NCI-H2227 treated with DMSO at 0.1 percent for 48 hours (cell line): ENCODE data around the gene HIC1.
A peak's percentile ranks its signal among the peaks of the same experiment; 100 is the strongest.
"Not testable (repeated sequence)": the region's sequence is repeated elsewhere in the genome, so short reads cannot be mapped to it uniquely, and the experiment has no call there.

Source experiments
- DNase-seq: peaks from one replicate; lab custom pipeline; 2025; lab: John Stamatoyannopoulos, UW

The HIC1 gene, protein sequence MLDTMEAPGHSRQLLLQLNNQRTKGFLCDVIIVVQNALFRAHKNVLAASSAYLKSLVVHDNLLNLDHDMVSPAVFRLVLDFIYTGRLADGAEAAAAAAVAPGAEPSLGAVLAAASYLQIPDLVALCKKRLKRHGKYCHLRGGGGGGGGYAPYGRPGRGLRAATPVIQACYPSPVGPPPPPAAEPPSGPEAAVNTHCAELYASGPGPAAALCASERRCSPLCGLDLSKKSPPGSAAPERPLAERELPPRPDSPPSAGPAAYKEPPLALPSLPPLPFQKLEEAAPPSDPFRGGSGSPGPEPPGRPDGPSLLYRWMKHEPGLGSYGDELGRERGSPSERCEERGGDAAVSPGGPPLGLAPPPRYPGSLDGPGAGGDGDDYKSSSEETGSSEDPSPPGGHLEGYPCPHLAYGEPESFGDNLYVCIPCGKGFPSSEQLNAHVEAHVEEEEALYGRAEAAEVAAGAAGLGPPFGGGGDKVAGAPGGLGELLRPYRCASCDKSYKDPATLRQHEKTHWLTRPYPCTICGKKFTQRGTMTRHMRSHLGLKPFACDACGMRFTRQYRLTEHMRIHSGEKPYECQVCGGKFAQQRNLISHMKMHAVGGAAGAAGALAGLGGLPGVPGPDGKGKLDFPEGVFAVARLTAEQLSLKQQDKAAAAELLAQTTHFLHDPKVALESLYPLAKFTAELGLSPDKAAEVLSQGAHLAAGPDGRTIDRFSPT

DNA sequence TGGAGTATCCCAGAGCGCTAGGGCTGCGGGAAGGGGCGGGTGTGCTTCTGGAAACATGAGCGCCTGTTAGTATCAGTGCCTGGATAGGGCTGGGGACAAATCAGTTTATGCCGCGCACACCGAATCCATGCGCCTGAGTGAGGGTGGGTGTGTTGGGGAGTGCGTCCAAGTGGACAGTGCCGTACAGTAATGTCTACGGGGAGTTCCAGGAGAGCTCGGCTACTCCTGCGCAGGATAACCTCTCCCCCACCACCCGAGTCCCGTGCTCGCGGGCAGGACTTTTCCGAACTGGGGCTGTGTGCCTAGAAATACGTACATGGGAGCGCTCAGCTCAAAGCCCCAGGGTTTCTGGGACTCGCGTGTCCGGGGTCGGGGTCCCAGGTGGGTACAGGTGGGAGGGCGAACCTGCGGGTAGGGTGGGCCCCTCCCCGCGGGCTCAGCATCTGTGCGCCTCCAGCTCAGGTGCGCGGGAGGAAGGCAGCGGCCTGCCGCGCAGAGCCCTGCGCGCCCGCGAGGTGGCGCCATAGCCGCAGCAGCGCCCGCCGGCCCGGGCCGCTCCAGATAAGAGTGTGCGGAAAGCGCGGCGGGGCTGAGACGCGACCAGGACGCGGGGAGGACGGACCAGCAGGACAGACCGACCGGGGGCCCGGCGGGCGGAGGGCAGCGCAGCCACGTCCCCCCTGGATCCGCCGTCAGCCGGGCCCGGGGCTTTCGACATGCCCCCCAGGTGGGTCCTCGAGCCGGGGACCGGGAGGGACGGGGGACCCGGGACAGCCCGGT is at the start of gene HIC1:
Gene HIC1 (plus strand): TSS at position 592 of the 780 bp plus-strand sequence. CDS start 1,588 bp downstream, outside the sequence.
- peak; percentile 44 for DNase-seq

DNA sequence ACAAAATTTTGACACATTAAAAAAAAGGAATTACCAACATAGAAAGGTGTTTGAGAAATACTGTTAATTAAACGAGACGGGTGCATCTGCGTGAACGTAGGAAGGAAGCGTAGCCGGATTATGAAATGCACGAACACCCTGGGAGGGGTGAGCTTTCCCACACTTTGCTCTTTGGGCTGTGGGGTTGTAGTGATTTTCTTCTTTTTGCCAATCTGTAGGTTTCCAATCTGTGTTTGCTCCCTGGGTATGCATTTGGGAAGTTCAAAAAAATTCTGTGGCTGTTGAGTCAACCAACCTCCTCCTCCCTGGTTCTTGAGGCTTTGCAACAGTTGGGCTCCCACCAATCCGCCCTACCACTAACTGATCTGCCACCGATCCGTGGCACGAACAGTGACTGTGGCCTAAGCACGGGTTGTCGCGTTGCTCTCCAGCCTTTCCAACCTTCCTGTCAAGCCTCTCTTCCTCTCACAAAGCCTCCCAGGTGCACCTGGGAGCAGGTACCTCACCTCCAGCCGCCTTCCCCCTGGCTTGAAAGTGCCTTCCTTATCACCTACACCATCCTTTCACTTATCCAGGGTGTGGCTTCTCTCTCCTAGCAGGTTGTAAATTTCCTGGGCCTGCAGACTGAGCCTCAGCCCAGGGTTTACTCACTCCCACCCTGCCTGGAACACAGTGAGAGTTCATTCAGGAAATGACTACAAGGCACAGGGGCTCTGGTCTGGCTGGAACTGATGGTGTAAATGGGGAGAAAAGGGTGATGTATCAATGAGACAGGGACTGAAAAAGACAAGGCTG is 46.4 kb upstream of the HIC1 start:
- DNase-seq = no peak

DNA sequence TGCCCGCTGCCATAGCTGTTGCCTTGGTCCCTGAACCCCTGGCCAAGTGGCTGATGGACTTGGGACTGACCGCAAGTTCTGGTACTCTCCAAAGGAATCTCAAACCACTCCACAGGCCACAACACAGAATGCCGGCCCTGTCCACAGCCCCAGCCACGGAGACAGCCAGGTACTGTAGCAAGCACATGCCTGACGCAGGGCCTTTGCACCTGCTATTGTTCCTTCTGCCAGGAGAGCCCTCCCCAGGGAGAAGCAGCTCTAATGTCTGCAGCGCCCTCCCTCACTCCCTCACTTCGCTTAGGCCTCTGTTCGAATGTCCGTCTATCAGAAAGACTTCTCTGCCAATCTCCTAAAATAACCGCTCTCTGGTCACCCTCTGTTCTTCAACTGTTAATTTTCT is 45.2 kb upstream of the HIC1 start:
- DNase-seq = no peak

DNA sequence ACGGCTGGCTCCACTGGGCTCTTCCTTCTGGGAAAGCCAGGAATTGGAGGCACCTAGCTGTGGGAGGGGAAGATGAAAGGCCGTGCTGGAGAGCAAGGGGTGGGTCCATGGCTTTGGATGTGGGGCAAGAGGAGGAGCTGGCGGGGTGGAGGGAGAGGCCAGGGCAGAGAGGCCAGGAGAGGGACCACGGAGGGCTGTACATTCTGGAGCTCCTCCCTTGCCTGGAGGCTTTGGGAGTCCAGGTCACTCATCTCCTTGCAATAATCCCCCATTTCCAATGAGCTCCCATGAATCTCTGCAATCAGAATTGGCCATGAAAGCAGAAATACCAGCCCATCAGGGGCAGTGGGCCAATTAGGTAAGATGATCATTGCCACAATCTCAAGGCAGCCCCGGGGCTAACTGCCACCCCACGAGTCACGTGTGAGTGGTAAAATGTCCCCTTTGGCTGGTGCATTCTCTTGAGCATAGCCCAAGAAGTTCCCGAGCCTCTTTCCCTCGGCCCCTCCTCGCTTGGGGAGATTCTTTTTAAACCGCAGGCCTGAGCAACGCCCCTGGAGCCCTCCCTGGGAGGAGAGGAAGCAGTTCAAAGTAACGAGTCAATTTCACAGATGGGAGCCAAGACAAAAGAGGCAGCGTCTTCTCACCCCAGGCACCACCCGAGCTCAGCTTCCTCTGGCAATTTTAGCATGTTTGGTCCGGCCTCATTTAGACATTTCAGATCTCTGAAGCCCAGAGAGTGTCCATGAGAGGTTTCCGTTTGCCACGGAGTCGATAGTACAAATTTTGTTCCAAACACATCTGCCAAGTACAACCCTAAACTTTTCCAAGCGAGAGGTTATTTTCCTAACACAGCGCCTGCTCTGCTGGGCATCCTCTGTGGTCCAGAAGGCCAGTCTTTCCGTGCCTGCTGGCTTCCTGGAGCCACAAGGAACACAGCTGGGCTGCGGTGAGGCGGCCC is 43.2 kb upstream of the HIC1 start:
- no peak for DNase-seq

DNA sequence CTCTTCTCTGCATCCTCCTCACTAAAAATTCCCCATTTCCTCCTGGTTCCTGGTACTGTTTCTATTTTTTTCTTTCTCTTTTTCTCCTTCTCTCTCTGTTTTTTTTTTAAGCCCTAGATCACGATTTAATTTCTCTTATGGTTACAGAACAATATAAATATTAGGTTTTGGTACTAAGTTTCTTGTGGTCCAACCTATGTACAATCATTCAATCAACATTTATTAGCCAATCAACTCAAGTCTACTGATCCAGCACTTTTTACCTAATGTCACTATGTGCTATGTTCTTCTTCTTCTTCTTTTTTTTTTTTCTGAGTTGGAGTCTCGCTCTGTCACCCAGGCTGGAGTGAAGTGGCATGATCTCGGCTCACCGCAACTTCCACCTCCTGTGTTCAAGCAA is 42.4 kb upstream of the HIC1 start:
- no peak for DNase-seq

DNA sequence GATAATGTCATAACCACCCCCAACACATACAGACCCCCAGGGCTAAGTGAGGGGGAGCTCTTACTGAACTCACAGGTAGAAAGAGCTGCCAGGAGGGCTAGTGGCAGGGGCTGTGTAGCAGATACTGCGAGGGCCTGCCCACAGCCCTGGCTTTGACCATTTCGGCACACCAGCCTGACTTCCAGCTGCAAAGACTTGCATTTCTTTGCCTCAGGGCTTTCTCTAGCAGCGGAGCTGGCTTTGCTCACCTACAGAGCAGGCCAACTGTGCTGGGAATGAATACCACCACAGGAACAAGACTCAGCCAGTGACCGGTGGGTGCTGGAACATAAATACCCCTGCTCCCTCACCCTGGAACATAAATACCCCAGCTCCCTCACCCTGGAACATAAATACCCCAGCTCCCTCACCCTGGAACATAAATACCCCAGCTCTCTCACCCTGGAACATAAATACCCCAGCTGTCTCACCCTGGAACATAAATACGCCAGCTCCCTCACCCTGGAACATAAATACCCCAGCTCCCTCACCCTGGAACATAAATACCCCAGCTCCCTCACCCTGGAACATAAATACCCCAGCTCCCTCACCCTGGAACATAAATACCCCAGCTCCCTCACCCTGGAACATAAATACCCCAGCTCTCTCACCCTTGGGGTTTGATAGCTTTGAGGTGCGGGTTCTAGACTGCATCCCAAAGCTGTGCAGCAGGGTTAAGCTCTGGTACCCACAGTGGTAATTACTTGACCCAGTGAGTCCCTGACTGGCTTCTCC is 41.5 kb upstream of the HIC1 start:
- not testable (repeated sequence) for DNase-seq

DNA sequence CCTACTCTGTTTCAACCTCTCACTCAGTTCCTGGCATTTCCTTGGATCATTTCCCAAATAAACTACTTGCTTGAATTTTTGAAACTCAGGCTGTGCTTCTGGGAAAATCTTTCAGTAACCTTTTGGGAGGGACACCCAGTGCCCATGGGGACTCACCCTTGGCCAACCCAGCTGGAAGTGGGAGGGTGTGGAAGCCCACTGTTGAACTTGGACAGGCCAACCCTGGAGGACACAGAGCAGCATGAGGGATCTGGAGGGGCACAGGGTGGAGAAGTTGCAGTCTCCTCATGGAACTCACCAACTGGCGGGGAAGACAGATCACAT is 40.9 kb upstream of the HIC1 start:
- DNase-seq = no peak

DNA sequence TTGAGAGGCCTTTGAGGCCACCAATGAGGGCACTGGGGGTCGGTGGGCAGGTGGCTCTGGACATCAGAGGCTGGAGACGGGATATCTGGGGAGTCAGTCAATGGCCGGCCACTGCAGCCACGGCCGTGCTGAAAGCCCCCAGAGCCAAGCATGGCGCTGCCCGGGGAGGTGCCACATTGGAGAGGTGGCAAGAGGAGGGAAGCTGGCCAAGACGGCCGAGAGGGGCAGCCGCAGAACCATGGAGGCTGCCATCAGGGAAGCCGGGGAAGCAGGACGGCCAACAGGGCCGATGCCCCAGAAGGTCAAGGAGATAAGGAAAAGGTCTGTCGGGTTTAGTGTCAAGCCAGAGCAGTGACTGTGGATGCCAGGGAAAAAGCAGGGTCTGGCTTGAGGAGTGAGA is 39.6 kb upstream of the HIC1 start:
- no peak for DNase-seq

DNA sequence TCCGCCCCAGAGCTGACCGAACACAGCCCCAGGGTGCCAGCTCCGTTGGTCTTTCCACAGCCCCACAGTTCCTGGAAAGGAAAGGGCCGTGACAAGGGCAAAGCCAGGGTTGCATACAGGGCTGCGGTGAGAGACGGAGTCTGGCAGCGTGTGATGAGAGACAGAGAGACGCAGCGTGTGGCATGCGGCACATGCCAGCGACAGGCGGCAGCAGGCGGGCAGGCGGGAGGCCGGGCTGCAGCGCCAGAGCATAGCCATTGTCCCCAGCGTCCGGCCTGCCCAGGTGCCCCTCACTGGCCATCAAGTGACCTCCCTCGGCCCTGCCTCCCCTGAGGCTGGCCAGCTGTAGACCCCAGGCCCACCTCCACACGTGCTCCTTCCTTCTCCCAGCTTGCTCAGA is 38.4 kb upstream of the HIC1 start:
- no peak for DNase-seq

DNA sequence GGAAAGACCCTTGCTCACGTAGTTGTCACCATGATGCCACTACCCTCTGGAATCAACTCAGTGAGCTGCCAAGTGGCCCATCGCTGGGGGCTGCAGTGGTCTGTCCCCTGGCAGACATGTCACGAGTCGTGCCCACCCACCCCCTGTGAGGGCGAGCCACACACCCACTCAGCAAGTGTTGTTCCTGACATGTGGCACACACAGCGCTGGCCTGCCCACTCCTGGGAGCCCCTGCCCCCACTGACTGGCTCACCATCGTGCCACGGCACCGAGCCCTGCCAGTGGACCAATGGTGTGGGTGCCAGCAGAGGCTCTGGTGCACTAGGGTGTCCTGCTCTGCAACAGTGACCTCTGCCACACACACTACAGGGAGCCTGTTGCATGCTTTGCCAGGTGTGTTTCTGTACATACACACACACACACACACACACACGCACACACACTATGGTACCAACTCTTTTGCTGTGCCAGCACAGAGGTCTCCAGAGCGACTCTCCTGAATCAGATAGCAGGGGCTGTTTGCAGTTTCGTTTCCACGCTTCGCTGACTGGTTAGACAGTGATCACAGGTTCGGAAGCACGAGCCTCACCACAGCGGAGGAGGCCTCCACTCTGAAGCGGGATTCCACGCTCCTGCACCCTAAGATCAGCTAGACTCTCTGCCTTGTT is 37.5 kb upstream of the HIC1 start:
- no peak for DNase-seq

DNA sequence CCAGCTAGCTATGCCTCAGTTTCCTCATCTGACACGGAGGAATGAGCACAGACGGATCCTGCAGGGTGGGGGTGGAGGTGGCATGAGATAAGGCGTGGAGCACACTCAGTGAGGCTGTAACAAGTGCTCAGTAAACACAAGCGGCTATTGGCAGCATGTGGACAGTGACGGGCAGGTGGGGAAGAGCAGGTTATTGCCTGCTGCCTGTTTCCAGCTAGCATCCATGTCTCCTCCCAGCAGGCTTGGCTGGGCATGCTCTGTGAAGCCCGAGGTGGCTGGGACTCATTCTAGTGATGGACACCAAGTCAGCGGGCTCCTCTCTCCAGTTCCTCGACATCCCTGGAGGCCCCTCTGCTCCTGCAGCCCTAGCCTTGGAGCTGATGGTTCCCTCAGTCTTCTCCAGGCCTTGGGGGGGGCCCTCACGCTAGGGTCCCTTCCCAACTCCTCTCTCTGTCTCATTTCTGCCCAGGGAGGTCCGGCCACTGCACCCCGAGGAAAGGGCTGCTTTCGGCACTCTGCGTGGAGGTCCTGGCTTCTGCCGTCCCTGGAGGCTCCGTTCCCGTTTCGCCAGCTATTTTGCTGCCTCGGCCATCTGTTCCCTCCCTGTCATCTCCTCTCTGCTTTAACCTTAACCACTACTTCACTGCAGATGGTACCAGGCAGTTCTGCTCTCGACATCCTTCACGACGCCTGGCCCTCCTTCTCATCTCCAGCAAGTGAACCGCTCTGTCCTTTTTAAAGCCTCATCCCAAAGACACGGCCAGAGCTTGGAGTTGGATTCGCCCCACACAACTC is 36.0 kb upstream of the HIC1 start:
- DNase-seq = no peak

DNA sequence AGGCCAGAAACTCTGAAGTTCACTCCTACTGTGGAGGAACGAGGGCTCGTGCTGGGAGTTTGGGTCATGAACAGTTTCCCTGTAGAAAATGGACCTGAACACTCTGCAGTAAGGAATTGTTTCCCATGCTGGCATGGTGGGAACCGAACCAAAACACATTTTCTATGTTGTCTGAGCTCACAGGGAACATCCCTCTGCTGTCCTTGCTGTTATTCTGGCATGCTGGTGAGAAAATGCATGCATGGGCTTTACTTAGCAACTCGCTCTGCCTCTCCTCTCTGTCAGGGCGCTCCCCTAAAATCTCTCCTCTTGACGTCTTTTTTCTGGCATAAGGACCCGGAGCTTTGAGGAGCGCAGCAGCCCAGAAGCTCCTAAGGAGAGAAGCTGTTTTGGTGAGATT is 35.2 kb upstream of the HIC1 start:
- DNase-seq = no peak

DNA sequence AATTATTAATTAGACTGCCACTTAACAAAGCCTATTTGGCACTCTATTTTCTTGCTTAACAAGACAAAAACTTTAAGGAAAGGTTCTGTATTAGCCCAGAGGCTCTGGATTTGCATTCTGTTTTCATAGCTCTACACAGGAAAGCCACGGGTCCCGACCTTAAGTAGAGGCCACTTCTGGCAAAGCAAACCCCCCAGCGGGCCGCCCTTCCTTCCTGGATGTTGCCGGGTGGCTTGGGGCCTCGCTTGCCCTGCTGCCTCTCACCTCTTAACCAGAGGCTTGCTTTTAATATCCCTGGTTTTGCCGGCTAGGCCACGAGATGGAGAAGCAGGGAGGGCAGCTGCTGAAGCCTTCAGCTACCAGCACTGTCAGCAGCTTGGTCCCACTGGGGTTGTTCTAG is 34.2 kb upstream of the HIC1 start:
- no peak for DNase-seq

DNA sequence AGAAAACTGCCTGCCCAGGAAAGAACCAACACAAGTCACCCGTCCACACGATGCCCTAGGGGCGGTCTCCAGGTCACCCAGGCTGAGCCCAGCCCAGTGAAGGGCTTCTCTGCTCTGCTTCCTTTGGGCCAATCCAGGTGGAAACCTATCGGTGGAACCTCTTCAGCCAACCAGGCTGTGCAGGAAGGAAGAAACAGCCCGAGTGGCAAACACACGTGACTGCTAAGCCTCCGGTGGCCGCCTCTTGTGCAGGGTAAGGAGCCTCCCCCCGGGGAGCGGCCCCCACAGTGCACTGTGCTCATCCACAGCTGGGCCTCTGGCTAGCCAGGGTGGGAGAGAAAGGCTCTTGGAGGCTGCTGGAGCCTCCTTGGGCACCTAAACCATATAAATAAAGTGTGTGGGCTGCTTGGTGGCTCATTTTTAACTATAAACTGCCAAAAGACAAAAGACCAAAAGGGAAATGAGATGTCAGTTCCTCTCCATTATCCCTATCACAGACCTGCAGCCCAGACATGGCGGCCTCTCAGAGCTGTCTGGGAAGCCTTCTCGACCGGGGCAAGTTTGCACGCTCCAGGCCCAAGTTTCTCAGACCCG is 32.2 kb upstream of the HIC1 start:
- DNase-seq = no peak

DNA sequence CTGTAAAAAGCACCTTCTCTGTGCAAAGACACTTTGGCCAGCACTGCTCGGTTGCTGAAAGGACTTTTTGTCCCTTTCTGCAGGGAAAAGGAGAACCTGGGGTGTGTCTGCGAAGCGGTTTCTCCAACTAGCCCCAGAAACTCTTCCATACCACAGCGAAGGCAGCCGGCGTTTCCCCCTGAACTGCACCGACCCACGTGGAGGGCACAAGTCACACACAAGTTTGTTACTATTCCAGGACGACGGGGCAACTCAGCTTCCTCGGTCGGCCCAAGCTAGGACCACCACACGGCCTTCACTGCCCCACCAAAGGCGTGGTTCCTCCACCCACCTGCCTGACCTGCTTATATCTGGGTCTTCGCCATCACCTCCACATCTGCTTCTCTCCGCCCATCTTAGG is 31.6 kb upstream of the HIC1 start:
- no peak for DNase-seq

DNA sequence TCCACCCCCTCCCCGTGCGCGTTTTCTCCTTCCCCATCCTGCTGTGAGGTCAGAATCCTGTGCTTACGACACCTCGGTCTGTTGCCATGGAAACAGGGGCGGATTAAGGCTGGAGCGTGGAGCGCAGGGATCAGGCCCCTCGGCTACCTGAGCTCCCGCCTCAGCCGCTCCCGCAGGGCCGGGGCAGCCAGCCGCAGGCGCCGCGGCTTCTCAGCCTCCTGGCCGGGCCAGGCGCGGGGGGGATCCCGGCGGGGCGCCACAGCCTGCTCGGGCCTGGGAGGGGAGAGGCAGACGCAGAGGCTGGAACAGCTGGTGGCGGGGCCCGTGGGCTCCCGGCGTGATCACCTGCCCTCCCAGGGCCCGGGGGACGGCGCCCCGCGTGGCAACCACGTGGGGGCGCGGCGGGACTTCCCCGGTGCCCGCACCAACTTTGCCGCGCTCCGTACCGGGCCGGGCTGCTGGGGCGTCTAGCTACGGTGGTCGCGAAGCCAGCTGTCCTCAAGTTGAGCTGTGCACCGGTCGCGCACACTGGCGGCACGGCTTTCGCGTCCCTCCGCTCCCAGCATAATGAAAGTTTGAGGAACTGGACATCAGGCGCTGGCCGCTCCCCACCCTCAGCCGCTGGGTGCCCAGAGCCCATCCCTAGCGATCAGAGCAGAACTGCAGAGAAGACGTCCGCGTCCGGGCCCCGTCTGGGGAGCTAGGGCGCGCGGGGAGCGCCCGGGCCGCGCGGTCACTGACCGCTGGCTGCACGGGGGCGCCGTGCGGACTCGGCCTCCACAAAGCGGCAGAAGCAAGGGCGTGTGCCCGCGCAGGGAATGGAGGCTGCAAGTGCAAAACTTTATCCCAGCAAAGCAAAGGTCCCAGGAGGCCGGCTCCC is 31.0 kb upstream of the HIC1 start:
- peak; percentile 11 for DNase-seq

DNA sequence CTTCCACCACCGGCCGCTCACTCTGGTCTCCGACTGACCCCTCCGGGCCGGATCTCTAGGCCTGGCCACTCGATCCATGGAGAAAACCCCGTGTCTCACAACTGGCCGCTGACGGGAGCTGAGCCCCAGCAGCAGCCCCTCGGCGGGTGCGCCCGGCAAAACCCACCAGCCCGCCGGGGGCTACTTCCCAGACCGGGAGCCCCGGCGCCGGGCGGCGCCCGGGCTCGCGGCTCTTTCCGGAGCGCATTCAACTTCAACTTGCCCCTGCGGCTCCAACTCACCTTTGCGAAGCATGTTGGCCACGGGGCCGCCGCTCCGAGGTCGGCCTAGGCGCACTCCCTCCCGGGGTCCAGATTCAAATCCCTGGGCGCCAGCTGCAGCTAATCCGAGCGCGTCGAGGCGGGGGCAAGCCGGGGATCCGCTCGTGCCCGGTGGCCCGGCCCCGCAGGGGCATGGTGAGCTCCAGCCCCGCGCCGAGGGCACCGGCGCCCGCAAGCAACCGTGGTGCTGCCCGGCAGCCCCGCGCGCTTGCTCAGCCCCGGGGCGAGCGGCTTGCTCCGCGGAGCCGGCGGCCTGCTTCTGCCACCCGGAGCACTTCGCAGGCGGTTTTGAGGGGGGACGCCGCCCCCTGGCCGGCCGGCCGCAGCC is 30.2 kb upstream of the HIC1 start:
- DNase-seq = no peak
